ENCODE measurements around the gene TSC2. TPM values are rescaled to one million over a fixed set of nuclear protein-coding genes. Genes with fewer than 3 reads are reported as not detected.
A peak's percentile ranks its signal among the peaks of the same experiment; 100 is the strongest.
"Not testable (repeated sequence)": the region's sequence is repeated elsewhere in the genome, so short reads cannot be mapped to it uniquely, and the experiment has no call there.

TSC2 gene
- total RNA-seq, 1 donor from 2014 or later = 178 TPM

DNA sequence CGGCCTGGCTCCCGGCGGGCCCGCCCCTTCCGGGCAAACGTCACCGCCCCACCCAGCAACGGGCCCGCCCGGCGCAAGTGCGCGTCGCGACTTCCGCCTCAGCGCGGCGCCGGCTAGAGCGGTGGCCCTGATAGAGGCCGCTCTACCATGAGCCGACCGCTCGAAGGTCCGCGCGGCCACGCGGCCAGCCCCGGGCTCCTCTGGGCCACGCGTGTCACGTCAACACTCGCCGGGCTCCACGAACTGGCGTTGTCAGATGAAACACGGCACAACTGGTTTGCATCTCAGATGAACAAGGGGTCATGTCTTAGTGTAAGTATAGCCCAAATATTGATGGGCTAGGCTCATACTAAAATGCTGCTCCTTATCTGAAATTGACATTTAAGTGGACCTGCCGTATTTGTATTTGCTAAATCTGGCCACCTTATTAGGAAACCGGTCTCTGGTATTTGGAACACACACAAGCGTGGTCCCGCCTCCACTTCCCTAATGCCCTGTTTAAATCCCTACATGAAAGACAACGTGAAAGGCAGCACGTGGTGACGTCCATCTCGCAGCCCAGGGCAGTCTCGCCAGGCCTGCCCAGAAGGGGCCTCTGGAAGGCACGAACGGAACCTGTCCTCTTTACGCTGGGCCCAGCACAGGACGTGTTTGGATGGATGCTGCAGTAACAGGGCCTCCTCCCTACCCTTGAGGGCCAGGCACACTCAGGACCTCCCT lies 37.8 kb upstream of the TSC2 start, which contains the start of gene ZNF598:
ZNF598 (minus strand) TSS at position 31 of the 720 bp plus-strand sequence.
- peak; percentile 74 for DNase-seq (ENCODE audit: low spot score)

DNA sequence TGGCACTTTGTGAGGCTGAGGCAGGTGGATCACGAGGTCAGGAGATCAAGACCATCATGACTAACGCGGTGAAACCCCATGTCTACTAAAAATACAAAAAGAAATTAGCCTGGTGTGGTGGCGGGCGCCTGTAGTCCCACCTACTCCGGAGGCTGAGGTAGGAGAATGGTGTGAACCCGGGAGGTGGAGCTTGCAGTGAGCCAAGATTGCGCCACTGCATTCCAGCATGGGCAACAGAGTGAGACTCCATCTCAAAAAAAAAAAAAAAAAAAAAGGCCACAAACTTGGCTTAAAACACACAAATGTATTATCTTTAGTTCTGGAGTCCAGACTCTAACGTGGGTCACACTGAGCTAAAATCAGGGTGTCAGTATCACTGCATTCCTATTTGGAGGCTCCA lies 36.1 kb upstream of the TSC2 start:
- DNase-seq (ENCODE audit: low spot score) = not testable (repeated sequence)

DNA sequence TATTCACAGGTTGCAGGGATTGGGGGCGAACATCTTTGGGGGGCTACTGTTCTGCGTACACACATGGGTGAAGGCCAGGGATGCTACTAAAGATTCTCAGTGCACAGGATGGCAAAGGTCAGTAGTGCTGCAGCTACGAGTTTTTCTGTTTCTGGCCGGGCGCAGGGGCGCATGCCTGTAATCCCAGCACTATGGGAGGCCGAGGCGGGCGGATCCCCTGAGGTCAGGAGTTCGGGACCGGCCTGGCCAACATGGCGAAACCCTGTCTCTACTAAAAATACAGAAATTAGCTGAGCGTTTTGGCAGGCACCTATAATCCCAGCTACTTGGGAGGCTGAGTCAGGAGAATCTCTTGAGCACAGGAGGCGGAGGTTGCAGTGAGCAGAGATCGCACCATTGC lies 34.3 kb upstream of the TSC2 start:
- no peak for DNase-seq (ENCODE audit: low spot score)

DNA sequence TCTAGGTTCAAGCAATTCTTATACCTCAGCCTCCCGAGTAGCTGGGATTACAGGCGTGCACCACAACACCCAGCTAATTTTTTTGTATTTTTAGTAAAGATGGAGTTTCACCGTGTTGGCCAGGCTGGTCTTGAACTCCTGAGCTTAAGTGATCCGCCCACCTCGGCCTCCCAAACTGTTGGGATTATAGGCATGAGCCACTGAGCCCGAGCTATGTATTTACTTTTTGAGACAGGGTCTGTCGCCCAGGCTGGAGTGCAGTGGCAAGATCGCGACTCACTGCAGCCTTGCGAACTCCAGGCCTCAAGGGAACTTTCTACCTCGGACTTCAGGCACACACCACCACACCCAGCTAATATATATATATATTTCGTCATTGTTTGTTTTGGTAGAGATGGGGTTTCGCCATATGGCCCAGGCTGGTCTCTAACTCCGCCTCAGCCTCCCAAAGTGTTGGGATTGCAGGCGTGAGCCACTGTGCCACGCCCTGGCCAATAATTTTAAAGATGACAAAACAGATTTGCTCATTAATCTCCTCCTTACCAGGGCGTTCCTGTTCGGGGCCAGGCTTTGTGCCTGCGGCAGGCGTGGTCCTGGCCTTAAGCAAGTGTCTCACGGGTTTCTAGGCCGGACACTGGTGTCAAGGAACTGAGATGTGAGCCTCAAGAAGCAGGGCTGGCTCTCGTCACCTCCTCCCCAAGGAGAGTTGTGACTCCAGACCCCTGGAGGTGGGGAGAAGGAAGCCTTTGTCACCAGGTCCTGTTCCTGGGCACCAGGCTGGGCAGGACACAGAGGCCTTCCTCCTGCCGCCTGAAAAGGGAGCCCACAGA lies 32.5 kb upstream of the TSC2 start:
- DNase-seq (ENCODE audit: low spot score) = no peak

DNA sequence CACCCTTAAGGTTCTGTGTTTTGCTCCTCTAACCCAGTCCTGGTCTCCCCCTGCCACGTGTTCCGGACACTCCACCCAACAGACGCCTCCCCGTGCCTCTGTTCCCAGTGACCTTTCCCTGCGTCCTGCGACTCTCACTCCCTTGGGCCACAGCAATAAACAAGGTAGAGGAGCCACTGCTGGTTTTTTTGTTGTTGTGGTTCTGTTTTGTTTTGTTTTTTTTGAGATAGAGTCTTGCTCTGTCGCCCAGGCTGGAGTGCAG lies 31.9 kb upstream of the TSC2 start:
- no peak for DNase-seq (ENCODE audit: low spot score)

DNA sequence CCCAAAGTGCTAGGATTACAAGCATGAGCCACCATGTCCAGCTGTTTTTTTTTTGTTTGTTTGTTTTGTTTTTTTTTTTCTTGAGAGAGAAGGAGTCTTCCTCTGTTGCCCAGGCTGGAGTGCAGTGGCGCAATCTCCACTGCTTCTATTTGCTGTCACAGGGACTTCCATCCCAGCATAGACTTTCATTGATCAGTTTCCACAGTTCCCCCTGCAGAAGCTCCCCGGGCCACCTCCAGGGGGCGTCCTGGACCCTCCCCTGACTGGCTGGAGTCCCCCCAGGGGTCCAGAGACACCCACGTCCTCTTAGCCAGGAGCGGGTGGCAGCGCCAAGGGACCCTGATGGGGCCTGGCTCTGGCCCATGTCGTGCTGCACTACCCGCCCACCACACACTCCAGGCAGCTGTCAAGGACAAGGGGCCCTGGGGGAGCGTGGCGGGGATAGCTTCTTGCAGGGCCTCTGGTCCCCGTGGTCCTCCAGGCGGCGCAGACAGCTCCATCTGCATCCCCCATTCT lies 31.3 kb upstream of the TSC2 start:
- no peak for DNase-seq (ENCODE audit: low spot score)

DNA sequence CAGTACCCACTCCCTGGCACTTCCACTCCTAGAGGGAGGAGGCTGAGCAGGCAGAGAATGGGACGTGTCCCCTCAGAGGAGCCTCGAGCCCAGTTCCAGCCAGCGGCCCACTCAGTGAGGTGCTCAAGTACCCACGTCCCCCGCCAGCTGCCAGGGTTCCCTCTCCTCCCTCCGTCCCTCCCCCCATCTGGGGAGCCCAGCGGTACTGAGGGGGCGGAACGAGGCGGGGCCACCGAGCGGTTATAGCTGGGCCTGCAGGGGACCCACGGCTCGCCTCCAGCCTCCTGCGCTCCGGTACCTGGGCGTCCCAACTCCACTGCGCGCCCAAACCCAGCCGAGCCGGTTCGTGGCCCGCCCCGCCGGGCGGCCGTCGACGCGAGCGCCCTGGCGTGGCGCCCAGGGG lies 28.3 kb upstream of the TSC2 start, which contains the start of gene NPW:
NPW (plus strand) TSS at position 268 of the 403 bp plus-strand sequence.
- no peak for DNase-seq (ENCODE audit: low spot score)

DNA sequence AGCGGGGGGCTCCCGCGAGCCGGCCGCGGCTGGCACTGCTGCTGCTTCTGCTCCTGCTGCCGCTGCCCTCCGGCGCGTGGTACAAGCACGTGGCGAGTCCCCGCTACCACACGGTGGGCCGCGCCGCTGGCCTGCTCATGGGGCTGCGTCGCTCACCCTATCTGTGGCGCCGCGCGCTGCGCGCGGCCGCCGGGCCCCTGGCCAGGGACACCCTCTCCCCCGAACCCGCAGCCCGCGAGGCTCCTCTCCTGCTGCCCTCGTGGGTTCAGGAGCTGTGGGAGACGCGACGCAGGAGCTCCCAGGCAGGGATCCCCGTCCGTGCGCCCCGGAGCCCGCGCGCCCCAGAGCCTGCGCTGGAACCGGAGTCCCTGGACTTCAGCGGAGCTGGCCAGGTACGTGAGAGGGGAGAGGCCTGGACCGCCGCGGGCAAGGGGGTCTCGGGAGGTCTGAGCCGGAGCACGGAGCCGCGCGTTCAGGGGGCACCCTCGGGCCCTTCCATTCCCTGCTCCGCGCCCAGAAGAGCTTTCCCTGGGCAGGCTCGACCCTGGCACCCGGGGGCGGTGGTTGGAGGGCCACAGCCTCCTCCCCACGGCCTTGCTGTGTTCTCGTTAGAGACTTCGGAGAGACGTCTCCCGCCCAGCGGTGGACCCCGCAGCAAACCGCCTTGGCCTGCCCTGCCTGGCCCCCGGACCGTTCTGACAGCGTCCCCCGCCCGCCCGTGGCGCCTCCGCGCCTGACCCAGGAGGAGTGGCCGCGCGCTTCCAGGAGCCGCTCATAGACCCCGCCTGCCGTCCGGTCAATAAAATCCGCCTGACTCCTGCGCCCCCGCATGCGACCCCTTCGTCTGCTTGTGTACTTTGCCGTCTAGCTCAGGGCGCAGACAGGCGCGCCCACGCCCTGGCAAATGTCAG lies 27.6 kb upstream of the TSC2 start:
- DNase-seq (ENCODE audit: low spot score) = no peak

DNA sequence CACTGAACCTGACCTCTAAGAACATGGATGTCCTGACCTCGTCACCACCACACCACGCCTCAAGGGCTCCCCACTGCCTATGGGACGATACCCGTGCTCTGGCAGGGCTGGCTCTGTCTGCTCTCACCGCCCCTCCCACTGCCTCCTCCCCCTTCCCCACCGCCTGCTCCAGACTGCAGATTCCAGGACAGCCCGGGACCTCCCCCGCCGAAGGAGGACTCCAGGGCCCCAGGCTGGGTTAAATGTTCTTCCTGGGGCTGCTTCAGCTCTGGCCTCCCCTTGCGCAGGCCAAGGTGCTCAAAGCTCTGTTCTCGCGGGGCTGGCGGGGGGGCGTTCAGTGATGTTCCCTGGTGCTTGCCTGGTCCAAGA lies 25.1 kb upstream of the TSC2 start:
- DNase-seq (ENCODE audit: low spot score) = no peak

DNA sequence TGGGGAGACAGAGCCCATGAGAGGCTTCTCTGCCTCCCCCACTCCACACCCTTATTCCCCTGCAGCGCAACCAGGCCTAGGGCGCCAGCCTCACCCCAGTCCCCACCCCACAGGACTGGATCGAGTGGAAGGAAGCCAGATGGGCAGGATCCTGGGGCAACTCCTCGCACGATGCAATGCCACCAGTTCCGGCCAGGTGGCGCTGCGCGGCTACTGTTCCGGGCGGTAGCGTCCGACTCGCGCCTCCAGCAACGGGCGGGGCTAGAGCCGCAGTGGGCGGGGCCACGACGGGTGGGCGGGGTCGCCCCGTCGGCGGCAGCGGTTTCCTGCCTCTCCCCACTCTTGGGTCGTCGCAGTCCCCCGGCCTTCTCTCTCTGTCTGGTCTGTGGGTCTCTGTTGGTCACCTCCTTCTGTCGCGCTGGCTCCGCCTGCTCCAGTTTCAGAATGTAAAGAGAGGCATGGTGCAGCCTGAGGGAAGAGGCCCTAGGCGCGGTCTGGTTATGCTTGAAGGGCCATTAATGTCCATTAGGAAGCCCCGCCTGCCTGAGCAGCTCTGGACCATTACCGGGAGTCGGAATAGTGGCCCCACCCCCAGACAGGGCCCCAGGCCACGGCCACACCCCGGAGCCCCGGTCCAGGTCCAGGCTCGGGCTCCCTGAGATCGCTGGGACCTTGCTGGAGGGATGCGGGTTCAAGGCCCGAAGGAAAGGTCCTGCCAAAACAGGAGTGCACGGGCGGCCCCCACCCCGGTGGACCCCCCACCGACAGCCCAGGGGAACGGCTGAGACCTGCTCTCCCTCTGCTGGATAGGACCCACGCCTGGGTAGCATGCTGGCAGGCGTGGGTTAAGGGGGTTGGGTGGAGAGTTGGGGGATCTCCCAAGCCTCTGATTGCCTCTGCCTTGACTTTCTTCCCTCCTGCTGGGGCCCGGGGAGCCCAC lies 24.4 kb upstream of the TSC2 start:
- DNase-seq (ENCODE audit: low spot score) = peak; percentile 96

DNA sequence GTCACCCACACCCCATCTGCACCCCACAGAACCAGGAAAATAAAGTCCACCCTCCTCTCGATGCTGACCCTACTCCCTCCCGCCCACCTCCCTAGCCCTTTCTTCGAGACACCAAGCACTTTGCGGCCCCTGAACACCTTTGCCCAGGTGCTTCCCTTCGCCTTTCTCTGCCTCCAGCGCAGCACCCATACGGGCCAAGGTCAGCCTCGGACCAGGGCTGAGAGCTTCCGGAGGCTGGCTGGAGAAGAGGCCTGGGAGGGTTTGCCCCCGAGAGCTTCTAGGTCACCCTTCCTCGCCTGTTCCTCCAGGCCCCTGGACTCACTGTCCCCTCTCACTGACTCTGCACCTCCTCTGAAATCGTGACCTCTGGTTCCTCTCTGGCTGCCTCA lies 23.8 kb upstream of the TSC2 start:
- no peak for DNase-seq (ENCODE audit: low spot score)

DNA sequence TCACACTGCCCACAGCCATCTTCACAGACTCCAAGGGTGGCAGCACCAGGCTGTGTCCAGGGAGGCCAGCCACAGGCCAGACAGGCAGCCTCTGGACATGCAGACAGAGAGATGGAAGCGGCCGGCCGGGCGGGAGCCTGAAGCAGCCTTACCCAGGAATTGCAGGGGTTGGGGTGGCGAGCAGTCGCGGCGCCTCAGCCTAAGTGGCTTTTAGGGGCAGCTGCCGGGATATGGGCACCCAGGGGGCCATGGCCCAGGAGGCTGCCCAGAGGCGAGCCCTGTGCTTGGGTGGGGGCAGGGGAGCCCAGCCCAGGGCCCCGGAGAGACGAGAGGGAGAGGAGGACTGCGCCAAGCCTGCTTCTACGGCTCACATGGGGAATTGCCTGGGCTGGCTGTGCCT lies 22.5 kb upstream of the TSC2 start:
- no peak for DNase-seq (ENCODE audit: low spot score)

DNA sequence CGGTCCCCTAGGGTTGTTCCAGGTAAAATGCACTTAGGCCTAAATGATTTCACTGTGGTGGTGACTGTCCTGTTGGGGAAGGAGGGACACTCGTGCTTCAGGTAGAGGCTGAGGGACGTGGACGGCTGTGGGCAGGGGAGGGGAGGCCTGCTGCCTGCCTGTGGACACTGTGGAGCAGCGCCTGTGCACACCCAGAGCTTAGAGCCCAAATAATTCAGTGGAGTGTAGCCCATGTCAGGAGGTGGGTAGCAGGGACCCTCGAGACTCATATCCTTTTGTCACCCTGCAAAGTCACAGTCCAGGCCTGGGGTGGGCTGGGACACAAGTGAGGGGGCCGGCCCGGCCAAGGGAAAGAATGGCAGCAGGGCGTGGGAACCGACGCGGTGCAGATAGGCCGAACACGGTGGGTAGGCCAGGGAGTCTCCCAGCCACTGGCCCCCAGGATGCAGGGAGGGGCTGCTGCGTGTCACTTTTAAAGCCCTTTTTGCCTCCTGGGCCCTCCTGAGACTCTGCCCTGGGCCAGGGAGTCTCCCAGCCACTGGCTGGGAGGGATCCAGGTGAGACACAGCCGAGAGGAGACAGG lies 21.8 kb upstream of the TSC2 start:
- DNase-seq (ENCODE audit: low spot score) = no peak

DNA sequence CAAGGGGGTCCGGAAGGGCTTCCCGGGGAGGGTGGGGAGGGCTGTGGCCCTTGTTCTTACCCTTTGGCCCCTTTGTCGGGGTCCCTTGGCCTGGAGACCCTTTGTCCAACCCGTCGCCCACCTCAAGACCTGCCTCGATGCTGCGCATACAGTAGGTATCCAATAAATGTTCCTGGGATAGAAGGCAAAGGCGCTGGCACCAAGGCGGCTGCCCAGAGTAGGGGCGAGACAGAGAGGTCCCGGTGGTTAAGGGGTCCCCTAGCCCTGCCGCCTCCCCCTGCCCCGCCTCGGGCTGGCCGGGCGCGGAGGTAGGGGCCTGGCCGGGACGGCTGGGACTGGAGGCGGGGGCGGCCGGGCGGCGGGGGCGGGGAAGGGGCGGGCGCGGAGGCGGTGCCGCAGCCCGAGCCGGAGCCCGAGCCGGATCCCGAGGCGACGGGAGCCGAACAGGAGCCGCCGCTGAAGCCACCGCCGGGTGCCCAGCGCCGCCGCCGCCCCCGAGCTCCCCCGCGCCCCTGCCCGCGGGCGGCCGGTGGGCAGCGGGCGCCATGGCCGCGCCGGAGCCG lies 21.2 kb upstream of the TSC2 start, which contains the start of gene NHERF2:
NHERF2 (plus strand) TSS at position 442 of the 563 bp plus-strand sequence; CDS start at position 546, 104 bp downstream.
- no peak for DNase-seq (ENCODE audit: low spot score)

DNA sequence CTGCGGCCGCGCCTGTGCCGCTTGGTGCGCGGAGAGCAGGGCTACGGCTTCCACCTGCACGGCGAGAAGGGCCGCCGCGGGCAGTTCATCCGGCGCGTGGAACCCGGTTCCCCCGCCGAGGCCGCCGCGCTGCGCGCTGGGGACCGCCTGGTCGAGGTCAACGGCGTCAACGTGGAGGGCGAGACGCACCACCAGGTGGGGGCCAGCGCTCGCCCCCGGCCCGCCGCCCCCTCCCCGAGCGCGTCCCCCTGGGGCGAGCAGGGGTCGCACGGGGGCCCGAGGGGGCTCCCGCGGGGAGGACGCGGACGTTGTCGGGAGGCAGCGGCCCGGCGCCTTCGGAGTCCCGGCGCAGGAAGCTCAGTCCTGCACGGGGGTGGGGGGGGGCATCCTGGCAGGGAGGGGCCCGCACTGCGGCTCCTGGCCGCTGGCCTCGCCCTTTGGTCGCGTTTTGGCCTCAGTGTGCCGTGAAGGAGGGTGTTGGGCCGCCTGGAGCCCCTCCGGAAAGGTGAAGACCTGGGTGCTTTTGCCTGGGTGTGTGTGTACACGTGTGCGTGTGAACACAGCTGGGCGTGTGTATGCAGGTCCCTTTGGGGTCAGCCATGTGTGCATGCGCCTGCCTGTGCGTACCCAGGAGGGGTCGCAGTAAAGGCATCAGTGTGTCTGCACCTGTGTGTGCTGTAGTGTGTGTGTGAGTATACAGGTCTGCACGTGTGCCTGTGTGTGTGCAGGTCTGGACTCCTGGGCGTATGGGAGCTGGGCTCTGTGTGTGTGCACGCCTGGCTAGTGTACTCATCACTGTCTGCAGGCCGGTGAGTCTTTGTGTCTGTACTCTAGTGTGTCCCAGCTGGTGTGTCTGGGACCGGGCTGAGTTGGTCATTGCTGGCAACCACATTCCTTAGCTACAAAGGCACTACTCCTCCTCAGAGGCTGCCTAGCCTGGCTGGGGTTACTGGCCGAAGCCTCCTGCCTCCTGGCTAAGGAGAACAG lies 20.5 kb upstream of the TSC2 start:
- no peak for DNase-seq (ENCODE audit: low spot score)

DNA sequence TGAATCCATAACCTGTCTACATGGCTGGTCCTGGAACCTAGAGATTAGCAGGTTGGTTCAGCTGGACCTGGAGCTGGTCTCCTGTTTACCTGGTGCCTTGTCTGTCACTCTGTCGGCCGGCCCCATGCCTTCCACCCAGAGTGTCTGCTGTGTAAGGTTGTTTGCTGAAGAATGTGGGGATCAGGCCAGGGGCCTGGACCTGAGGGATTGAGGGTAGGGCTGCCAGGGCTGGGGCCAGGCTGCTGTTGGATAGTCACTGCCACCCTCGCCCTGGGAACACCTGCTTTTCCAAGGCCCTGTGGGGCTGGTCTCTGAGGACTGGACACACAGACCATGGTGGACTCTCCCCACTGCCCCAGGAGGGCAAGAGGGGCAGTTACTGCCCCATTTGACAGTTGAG lies 19.6 kb upstream of the TSC2 start:
- no peak for DNase-seq (ENCODE audit: low spot score)

DNA sequence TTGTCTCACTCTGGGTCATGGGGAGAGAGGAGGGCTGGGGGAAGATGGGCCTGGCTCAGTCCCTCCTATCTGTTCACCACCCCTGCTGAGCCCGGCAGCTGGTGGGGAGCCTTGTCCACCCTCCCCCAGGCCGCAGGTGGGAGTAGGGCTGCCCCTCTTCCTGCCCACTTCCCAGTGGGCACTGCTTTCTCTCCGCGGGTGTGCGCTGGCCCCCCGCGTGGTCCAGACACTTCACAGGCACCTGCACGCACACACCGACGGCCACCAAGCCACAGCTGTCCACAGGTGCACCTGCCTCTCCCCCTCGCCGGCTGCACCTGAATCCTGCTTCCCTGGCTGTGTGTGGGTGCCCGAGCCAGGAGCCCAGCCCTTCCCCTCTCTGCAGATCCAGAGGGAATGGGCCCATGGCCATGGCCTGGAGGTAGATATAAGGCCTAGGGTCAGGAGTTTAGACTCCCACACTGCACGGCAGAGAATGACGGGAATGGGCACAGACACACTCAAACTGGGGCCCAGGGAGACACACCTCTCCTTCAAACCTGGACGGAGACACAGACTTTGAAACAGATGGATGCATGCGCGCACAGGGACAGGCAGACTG lies 19.1 kb upstream of the TSC2 start:
- no peak for DNase-seq (ENCODE audit: low spot score)

DNA sequence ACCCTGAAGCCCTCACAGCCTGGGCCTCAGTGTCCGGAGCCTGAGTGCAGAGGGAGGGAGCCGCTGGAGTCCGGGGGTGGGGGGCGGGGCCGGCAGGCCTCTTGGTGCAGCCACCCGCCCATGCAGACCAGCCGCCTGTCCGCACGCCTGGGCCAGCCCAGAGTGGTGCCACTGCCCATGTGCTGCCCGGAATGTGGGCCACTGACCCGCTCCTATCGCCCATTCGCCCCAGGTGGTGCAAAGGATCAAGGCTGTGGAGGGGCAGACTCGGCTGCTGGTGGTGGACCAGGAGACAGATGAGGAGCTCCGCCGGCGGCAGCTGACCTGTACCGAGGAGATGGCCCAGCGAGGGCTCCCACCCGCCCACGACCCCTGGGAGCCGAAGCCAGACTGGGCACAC lies 18.4 kb upstream of the TSC2 start:
- DNase-seq (ENCODE audit: low spot score) = no peak

DNA sequence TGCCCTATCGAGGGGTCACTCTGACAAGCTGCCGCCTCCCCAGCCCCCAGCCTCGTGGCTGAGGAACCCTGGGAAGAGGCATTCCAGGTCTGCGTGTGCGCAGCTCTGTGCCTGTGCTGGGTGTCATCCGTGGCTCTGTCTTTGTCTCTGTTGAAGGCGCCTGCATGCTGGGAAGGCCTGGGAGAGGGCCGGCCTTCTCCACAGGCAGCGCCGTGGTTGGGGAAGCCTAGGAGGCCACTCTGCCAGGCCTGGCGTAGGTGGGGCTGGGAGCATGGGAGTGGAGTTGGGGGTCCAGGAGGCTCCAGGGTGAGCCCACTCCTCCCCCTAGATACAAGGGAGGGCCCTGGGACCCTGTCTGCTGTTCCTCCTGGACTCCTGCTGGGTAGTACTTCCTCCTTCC lies 17.7 kb upstream of the TSC2 start:
- DNase-seq (ENCODE audit: low spot score) = no peak
